IPS-NIHi7 (cell line): Measurements from ENCODE around the gene DNMBP.
"Not testable (repeated sequence)": the region's sequence is repeated elsewhere in the genome, so short reads cannot be mapped to it uniquely, and the experiment has no call there.

ENCODE experiments used
- DNase-seq: peaks from one replicate; pipeline ENCODE4 v3.0.0; 2012; ENCODE audit warnings: mixed read lengths; ENCODE audit errors: extremely low spot score

Gene DNMBP

GRCh38 chr10:100020142-100020885, 10.6 kb upstream of the DNMBP start:
- DNase-seq: no peak

- DNase-seq: peak; percentile 61
Measured at GRCh38 chr10:100019787-100020141, 10.0 kb upstream of the DNMBP start.

GRCh38 chr10:100014071-100014762, 4.5 kb upstream of the DNMBP start:
- no peak for DNase-seq

- DNase-seq: no peak
Measured at GRCh38 chr10:100013621-100014020, 3.9 kb upstream of the DNMBP start.

- not testable (repeated sequence) for DNase-seq
Measured at GRCh38 chr10:100011906-100012305, 2.2 kb upstream of the DNMBP start.

- no peak for DNase-seq
Measured at GRCh38 chr10:100009283-100009792, 409 bp downstream of the DNMBP start.

GRCh38 chr10:100008708-100009282, 952 bp downstream of the DNMBP start:
- DNase-seq: no peak

GRCh38 chr10:100008142-100008522, 1.6 kb downstream of the DNMBP start:
- no peak for DNase-seq

- no peak for DNase-seq
Measured at GRCh38 chr10:100007231-100008141, 2.3 kb downstream of the DNMBP start.

GRCh38 chr10:100006243-100006886, 3.4 kb downstream of the DNMBP start:
- DNase-seq: no peak

GRCh38 chr10:100004805-100005510, 4.8 kb downstream of the DNMBP start:
- DNase-seq: no peak

- no peak for DNase-seq
Measured at GRCh38 chr10:100000109-100000644, 9.6 kb downstream of the DNMBP start.

- no peak for DNase-seq
Measured at GRCh38 chr10:99999319-100000108, 10.2 kb downstream of the DNMBP start.

GRCh38 chr10:99998889-99999288, 10.9 kb downstream of the DNMBP start:
- DNase-seq: no peak

GRCh38 chr10:99996671-99997648, 12.8 kb downstream of the DNMBP start:
- no peak for DNase-seq

- DNase-seq: no peak
Measured at GRCh38 chr10:99995713-99996112, 14.0 kb downstream of the DNMBP start.

GRCh38 chr10:99995269-99995668, 14.5 kb downstream of the DNMBP start:
- no peak for DNase-seq

- no peak for DNase-seq
Measured at GRCh38 chr10:99994801-99995200, 14.9 kb downstream of the DNMBP start.
